HFF-Myc (cell line): ENCODE measurements around the gene F13B.

Experiments
- DNase-seq: peaks from one replicate; pipeline ENCODE4 v3.0.0-alpha.2; 2011; ENCODE audit warnings: low read depth; ENCODE audit errors: extremely low read depth
- H3K4me3 ChIP-seq: replicated peaks from 2 replicates; pipeline ENCODE4 v1.5.1; 2011; ENCODE audit warnings: low read depth, mild to moderate bottlenecking, control low read depth, low read length
- TF ChIP-seq, protein P1 (sequence below): IDR thresholded peaks from 2 replicates; pipeline ENCODE4 v1.5.1; 2012; ENCODE audit warnings: mild to moderate bottlenecking, low read depth, low read length, control low read depth; ENCODE audit errors: missing control alignments

The F13B gene

DNA sequence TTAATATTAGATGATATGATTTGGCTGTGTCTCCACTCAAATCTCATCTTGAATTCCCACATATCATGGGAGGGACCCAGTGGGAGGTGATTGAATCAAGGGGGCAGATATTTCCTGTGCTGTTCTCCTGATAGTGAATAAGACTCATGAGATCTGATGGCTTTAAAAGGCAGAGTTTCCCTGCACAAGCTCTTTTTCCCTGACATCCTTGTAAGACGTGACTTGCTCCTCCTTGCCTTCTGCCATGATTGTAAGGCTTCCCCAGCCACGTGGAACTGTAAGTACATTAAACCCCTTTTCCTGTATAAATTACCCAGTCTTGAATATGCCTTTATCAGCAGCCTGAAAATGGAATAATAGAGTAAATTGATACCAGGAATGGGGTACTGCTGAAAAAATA lies 13.3 kb upstream of the F13B start:
- TF ChIP-seq, protein P1, sequence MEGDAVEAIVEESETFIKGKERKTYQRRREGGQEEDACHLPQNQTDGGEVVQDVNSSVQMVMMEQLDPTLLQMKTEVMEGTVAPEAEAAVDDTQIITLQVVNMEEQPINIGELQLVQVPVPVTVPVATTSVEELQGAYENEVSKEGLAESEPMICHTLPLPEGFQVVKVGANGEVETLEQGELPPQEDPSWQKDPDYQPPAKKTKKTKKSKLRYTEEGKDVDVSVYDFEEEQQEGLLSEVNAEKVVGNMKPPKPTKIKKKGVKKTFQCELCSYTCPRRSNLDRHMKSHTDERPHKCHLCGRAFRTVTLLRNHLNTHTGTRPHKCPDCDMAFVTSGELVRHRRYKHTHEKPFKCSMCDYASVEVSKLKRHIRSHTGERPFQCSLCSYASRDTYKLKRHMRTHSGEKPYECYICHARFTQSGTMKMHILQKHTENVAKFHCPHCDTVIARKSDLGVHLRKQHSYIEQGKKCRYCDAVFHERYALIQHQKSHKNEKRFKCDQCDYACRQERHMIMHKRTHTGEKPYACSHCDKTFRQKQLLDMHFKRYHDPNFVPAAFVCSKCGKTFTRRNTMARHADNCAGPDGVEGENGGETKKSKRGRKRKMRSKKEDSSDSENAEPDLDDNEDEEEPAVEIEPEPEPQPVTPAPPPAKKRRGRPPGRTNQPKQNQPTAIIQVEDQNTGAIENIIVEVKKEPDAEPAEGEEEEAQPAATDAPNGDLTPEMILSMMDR, result no peak
- DNase-seq, result no peak

DNA sequence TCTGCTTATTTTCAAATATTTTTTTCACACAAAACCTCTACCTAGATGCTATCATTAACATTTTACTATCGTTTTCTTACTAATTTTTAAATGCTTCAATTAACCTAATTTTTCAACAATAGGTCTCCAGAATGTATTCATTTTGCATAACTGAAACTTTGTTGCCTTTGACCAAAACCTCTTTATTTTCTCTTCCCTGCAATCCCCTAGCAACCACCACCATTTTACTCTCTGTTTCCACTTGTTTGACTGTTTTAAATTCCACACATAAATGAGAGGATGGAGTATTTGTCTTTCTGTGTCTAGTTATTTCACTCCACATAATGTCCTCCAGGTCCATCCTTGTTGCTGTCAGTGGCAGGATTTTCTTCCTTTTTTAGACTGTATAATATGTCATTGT lies 9.5 kb upstream of the F13B start:
- no peak overlapping the region for H3K4me3 ChIP-seq
- TF ChIP-seq, protein P1, result no peak
- no peak for DNase-seq

More for the DNA sequence above, 13.3 kb upstream of the F13B start:
- H3K4me3 ChIP-seq, result no peak overlapping the region

DNA sequence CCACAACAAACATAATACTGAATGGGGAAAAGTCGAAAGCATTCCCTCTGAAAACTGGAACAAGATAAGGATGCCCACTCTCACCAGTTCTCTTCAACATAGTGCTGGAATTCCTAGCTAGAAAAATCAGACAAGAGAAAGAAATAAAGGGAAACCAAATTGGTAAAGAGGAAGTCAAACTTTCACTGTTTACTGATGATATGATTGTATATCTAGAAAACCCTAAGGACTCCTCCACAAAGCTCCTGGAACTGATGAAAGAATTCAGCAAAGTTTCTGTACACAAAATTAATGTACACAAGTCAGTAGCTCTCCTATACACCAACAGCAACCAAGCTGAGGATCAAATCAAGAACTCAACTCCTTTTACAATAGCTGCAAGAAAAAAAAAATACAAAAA lies 6.9 kb upstream of the F13B start:
- H3K4me3 ChIP-seq, result no peak overlapping the region
- no peak for DNase-seq
- TF ChIP-seq, protein P1, result no peak

DNA sequence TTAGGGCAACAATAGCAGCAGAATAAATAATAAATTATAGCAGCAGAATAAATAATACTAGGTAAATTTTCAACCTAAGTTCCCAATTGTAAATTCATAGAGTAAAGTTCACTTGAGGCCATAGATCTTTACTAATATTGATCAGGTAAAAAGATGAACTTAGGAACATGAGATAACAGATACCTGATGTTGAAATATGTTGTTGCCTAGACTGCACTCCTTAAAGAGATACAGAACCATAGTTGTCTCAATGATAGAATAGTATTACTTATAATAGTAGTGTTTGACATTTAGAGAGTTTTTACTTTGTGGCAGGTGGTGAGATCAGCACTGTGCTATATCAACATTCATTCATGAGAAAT lies 378 bp upstream of the F13B start:
- TF ChIP-seq, protein P1, result no peak
- no peak for DNase-seq
- H3K4me3 ChIP-seq, result no peak overlapping the region

DNA sequence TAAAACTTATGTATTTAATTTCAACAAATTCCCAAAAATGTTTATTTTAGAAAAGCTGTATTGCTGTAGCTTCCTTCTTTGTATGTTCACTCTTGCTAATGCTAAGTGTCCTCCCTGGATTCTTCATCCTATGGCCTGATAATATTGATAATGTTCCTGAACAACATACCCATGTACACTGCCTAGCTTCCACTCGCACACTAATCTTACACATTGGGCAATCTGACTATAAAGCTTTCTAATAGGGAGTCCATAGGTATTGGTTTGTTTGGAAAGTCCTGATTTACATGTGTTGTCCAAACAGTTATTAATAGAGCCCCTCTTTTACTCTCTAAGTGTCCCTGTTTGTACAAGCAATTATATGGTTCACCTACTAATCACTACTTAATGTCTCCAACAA lies 783 bp downstream of the F13B start:
- no peak for DNase-seq
- H3K4me3 ChIP-seq, result no peak overlapping the region
- TF ChIP-seq, protein P1, result no peak

DNA sequence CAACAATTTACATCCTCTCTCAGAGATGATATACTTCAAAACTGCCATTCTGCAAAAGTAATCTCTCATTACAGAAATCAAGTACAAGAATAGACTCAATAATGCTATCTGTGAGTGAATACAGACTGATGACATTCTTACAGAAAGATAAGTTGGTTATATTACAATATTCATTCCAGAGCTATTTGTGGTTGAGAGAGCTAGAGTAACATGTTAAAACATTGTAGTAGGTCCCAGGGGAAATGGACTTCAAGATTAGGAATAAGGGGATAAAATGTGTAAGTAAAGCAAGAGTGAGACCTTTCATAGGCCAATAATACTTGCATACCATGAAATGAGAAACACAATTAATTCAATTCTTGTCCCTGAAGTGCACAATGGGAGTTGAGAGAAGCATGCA lies 1.5 kb downstream of the F13B start:
- TF ChIP-seq, protein P1, result no peak
- H3K4me3 ChIP-seq, result no peak overlapping the region
- no peak for DNase-seq

DNA sequence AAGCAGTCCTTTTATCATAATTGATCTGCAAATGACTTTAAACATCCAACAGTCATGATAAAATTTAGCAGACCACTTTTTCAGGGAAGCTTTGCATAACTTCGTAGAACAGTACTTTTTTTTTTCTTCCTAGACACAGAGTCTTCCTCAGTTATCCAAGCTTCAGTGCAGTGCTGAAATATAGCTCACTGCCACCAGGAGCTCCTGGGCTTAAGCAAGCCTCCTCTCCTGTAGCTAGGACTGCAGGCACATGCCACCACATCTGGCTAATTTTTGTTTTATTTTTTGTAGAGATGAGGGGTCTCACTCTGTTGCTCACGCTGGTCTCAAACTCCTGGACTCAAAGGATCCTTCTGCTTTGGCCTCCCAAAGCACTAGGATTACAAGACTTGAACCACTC lies 3.8 kb downstream of the F13B start:
- no peak overlapping the region for H3K4me3 ChIP-seq
- TF ChIP-seq, protein P1, result no peak
- no peak for DNase-seq
